Measurements from ENCODE around the gene C4orf46.
"Not testable (repeated sequence)": the region's sequence is repeated elsewhere in the genome, so short reads cannot be mapped to it uniquely, and the experiment has no call there.

The C4orf46 gene

DNA sequence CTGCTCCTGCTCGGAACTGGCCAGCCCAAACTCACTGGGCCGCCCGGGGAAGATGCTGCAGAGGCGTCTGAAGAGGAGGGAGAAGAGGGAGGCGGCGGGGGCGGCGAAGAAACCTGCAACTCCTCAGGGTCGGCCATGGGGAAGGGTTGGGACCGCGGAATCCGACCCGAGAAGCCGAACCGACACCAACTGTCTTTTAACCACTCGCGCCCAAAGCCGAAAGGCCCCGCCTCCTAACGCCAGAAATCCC, at the start of gene C4orf46:
Gene C4orf46 (minus strand): TSS at position 223 of the 250 bp plus-strand sequence. CDS start 86 bp downstream, at position 137.
- Mint-ChIP-seq H3K4me1 (peaks cover 38% of the 10 kb centered on the region), H3K4me3 (peak within 1 kb of the TSS; percentile 93), H3K27ac (peak within 1 kb of the TSS; percentile 94), H3K9me3 (no peaks in the 10 kb centered on the region), H3K36me3 (ENCODE audit: low read depth) (peaks cover 12% of the 10 kb centered on the region), H3K27me3 (peaks cover 4% of the 10 kb centered on the region)
- ATAC-seq, result no peak
- DNase-seq, result no peak

DNA sequence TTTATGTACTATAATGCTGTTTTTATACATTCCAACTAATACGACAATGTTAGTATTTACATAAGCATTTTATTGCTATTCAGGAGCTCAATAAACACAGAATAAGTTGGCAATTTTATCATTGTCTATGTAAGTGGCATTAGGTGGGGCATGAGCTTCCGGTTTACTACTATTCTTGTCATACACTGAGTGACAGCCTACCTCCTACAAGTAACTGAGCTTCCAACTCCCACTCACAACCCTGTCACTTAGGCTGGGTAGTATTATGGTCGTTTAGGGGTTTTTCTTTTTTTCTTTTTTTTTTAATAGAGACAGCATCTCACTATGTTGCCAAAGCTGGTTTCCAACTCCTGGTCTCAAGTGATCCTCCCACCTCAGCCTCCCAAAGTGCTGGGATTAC, 44.1 kb upstream of the C4orf46 start:
- Mint-ChIP-seq H3K36me3 (ENCODE audit: low read depth) (peaks cover 75% of the 10 kb centered on the region), H3K4me3 (no peak overlapping the region), H3K27ac (peak overlapping the region; percentile 30), H3K9me3 (no peaks in the 10 kb centered on the region), H3K27me3 (no peaks in the 10 kb centered on the region), H3K4me1 (peaks cover 10% of the 10 kb centered on the region)
- DNase-seq (no peak), ATAC-seq (no peak)

DNA sequence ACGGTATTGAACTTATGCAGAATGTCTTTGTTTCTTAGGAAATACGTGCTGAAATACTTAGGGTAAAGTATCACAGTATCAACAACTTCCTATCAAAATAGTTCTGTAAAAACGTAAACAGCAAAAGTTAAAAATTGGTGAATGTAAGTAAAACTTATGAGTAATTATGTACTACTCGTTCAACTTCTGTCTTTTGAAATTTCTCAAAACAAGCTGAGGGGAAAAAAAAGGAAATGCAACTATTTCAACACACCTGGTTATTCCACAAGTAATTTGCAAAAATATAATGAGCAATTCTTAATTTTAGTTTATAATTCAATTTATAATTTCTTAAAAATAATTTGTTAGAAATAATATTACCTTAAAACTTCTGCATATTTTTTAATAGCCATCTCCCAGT, 43.2 kb upstream of the C4orf46 start:
- H3K4me3 Mint-ChIP-seq, result no peak overlapping the region
- H3K9me3 Mint-ChIP-seq, result no peaks in the 10 kb centered on the region

DNA sequence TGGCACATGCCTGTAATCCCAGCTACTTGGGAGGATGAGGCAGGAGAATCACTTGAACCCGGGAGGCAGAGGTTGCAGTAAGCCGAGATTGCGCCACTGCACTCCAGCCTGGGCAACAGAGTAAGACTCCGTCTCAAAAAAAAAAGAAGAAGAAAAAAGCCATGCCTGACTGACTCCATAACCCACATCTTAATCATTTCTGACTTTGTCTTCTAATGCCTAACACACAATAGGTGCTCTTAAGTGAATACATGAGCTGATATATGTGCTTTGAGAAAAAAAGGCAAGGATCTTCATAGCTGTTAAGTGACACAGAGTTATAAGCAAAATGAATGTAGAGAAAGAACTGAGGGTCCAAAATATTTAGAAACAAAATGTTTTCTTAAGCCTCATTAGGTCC, 40.9 kb upstream of the C4orf46 start:
- not testable (repeated sequence) for H3K4me1 Mint-ChIP-seq, H3K4me3 Mint-ChIP-seq, ATAC-seq, DNase-seq, H3K27me3 Mint-ChIP-seq, H3K9me3 Mint-ChIP-seq
- H3K36me3 Mint-ChIP-seq (ENCODE audit: low read depth), result peaks cover 68% of the 10 kb centered on the region
- H3K27ac Mint-ChIP-seq, result peak overlapping the region; percentile 22

More for the DNA sequence above, 43.2 kb upstream of the C4orf46 start:
- H3K4me1 Mint-ChIP-seq, result peaks cover 6% of the 10 kb centered on the region
- no peak for ATAC-seq
- H3K36me3 Mint-ChIP-seq (ENCODE audit: low read depth), result peaks cover 82% of the 10 kb centered on the region
- no peak overlapping the region for H3K27ac Mint-ChIP-seq
- no peaks in the 10 kb centered on the region for H3K27me3 Mint-ChIP-seq
- no peak for DNase-seq

DNA sequence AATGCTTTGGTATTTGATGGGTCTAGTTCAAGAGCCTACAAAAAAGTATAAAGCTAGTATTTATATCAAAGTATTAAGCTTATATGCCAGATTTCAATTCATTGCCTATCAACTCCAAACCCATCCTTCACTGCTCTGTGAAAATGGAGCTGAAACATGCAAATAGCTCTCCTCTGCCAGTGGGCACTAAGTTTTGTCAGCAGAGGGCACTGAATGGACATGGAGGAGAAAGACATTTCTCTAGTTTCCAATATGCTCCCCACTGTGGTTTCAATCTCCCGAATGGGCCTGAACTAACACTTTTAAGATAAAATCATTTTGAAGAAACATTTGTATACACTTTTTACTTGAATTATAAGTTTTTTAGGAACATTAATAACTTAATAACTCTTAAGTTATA, 39.1 kb upstream of the C4orf46 start:
- Mint-ChIP-seq H3K9me3 (no peaks in the 10 kb centered on the region), H3K27ac (no peak overlapping the region), H3K27me3 (no peaks in the 10 kb centered on the region), H3K36me3 (ENCODE audit: low read depth) (peaks cover 65% of the 10 kb centered on the region), H3K4me1 (no peaks in the 10 kb centered on the region), H3K4me3 (no peak overlapping the region)
- ATAC-seq (no peak), DNase-seq (no peak)

DNA sequence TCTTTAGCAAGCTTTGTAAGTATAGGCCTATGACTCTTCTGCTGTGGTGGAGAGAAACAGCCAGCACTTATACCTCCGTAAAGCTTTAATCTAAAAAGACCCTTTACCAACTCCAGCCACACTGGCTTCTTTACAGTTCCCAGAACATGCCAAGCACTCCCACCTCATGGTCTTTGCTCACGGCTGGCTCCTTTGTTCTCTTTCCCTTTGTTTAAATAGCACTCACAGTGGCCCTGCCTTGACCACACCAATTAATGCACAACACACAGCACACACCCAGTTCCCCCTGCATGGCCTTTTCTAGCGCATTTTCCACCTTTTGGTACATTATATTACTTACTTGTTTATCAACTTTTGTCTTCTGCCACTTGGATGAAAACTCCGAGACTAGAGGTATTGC, 32.6 kb upstream of the C4orf46 start:
- no peaks in the 10 kb centered on the region for H3K9me3 Mint-ChIP-seq
- no peak overlapping the region for H3K27ac Mint-ChIP-seq
- H3K4me1 Mint-ChIP-seq, result no peaks in the 10 kb centered on the region
- H3K36me3 Mint-ChIP-seq (ENCODE audit: low read depth), result peaks cover 27% of the 10 kb centered on the region
- no peak for ATAC-seq
- no peaks in the 10 kb centered on the region for H3K27me3 Mint-ChIP-seq
- no peak overlapping the region for H3K4me3 Mint-ChIP-seq
- no peak for DNase-seq

DNA sequence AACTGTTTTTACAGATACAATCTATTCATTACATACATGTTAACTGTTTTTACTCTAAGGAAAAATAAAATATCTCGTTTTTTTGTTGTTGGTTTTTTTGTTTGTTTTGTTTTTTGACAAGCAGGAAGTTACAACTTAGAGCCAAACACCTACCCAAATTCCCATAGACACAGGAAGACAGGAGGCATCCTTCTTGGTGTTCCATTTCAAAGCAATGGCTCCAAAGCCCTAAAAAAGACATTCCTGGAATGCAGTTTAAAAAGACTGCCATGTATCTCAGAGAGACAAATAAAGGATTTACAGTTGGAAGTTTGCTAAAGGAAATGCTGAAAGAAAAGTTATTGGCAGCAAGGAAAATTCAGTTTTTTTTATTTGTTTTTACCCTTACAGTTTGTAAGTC, 17.1 kb upstream of the C4orf46 start:
- ATAC-seq, result no peak
- DNase-seq, result no peak
- Mint-ChIP-seq H3K36me3 (ENCODE audit: low read depth) (peaks cover 13% of the 10 kb centered on the region), H3K27ac (no peak overlapping the region), H3K4me1 (no peaks in the 10 kb centered on the region), H3K27me3 (no peaks in the 10 kb centered on the region), H3K4me3 (no peak overlapping the region), H3K9me3 (no peaks in the 10 kb centered on the region)

DNA sequence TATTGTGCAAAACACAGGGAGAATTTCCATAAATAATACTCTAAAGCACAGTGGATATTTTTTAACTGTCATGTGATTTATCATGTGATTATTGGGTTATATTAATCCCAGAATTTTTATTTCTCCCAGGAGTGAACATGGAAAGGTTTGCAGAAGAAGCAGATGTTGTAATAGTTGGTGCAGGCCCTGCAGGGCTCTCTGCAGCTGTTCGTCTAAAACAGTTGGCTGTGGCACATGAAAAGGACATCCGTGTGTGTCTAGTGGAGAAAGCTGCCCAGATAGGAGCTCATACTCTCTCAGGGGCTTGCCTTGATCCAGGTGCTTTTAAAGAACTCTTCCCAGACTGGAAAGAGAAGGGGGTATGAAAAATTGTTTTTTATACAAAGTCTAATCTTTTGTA, 10.4 kb upstream of the C4orf46 start:
- Mint-ChIP-seq H3K9me3 (no peaks in the 10 kb centered on the region), H3K27ac (no peak overlapping the region), H3K36me3 (ENCODE audit: low read depth) (peaks cover 9% of the 10 kb centered on the region), H3K27me3 (no peaks in the 10 kb centered on the region), H3K4me1 (no peaks in the 10 kb centered on the region), H3K4me3 (no peak overlapping the region)
- ATAC-seq (no peak), DNase-seq (no peak)

DNA sequence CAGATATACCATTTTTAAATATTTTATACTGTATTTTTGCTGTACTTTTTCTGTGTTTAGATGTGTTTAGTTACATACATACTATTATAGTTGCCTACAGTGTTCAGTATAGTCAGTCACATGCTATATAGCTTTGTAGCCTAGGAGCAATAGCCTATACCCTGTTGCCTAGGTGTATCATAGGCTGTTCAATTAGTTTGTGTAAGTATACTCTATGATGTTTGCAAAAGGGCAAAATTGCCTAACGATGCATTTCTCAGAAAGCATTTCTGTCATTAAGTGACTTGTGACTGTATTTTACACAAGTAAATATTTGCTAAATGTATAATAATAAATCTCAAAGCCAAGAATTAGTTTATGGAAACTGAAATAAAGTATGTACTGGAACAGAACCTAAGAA, 9.9 kb upstream of the C4orf46 start:
- ATAC-seq, result no peak
- no peaks in the 10 kb centered on the region for H3K4me1 Mint-ChIP-seq
- no peak for DNase-seq
- no peak overlapping the region for H3K27ac Mint-ChIP-seq
- peaks cover 8% of the 10 kb centered on the region for H3K36me3 Mint-ChIP-seq (ENCODE audit: low read depth)
- H3K27me3 Mint-ChIP-seq, result no peaks in the 10 kb centered on the region
- no peaks in the 10 kb centered on the region for H3K9me3 Mint-ChIP-seq
- no peak overlapping the region for H3K4me3 Mint-ChIP-seq

DNA sequence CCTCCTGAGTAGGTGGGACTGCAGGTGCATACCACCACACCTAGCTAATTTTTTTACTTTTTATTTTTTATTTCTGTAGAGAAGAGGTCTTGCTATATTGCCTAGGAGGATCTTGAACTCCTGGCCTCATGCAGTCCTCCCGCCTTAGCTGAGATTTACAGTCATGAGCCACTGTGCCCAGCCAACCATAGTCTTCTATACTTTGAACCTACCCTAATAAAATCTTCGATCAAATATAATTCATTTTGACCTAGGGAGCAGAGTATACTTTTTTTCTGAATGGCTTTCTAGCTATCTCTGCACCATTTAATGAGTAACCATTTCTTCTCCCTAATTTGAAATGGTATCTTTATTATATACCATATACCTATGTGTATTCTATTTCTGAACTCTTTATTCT, 7.1 kb upstream of the C4orf46 start:
- peaks cover 5% of the 10 kb centered on the region for H3K36me3 Mint-ChIP-seq (ENCODE audit: low read depth)
- H3K4me1 Mint-ChIP-seq, result peaks cover 1% of the 10 kb centered on the region
- no peak overlapping the region for H3K27ac Mint-ChIP-seq
- H3K27me3 Mint-ChIP-seq, result no peaks in the 10 kb centered on the region
- ATAC-seq (no peak), DNase-seq (no peak)
- no peaks in the 10 kb centered on the region for H3K9me3 Mint-ChIP-seq
- no peak overlapping the region for H3K4me3 Mint-ChIP-seq

DNA sequence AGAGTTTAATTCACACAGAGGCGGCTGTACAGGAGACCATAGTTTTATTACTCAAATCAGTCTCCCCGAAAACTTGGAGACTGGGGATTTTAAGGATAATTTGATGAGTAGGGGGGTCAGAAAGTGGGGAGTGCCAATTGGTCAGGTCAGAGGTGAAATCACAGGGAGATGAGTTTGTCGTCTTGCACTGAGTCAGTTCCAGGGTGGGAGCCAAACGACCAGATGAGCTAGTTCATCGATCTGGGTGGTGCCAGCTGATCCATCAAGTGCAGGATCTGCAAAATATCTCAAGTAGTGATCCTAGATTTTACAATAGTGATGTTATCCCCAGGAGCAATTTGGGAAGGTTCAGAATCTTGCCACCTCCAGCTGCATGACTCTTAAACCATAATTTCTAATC, 4.4 kb upstream of the C4orf46 start:
- no peak for ATAC-seq
- no peak overlapping the region for H3K4me3 Mint-ChIP-seq
- peaks cover 20% of the 10 kb centered on the region for H3K4me1 Mint-ChIP-seq
- peaks cover 9% of the 10 kb centered on the region for H3K36me3 Mint-ChIP-seq (ENCODE audit: low read depth)
- peaks cover 4% of the 10 kb centered on the region for H3K27me3 Mint-ChIP-seq
- H3K27ac Mint-ChIP-seq, result no peak overlapping the region
- no peak for DNase-seq
- no peaks in the 10 kb centered on the region for H3K9me3 Mint-ChIP-seq

DNA sequence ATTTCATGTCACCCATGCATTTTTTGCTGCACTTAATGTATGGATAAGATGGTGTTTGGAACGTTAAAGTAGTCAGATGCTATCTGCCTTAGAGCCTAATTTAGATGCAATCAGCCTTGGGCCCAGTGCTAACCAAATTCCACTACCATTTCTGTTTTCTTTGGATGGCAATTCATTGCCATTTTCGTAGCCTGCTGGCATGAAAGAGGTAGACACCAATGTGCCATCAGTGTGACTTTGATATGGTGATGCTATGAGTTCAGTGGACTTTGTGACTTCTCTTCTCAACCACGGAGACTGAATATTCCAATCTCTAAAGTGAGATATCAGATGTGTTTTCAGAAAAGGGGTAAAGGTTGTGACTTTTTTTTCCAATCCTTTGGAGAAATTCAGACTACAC, 1.9 kb upstream of the C4orf46 start:
- H3K36me3 Mint-ChIP-seq (ENCODE audit: low read depth), result peaks cover 7% of the 10 kb centered on the region
- H3K4me1 Mint-ChIP-seq, result peaks cover 37% of the 10 kb centered on the region
- H3K4me3 Mint-ChIP-seq, result no peak overlapping the region
- H3K27ac Mint-ChIP-seq, result no peak overlapping the region
- ATAC-seq (no peak), DNase-seq (no peak)
- H3K27me3 Mint-ChIP-seq, result peaks cover 4% of the 10 kb centered on the region
- no peaks in the 10 kb centered on the region for H3K9me3 Mint-ChIP-seq

DNA sequence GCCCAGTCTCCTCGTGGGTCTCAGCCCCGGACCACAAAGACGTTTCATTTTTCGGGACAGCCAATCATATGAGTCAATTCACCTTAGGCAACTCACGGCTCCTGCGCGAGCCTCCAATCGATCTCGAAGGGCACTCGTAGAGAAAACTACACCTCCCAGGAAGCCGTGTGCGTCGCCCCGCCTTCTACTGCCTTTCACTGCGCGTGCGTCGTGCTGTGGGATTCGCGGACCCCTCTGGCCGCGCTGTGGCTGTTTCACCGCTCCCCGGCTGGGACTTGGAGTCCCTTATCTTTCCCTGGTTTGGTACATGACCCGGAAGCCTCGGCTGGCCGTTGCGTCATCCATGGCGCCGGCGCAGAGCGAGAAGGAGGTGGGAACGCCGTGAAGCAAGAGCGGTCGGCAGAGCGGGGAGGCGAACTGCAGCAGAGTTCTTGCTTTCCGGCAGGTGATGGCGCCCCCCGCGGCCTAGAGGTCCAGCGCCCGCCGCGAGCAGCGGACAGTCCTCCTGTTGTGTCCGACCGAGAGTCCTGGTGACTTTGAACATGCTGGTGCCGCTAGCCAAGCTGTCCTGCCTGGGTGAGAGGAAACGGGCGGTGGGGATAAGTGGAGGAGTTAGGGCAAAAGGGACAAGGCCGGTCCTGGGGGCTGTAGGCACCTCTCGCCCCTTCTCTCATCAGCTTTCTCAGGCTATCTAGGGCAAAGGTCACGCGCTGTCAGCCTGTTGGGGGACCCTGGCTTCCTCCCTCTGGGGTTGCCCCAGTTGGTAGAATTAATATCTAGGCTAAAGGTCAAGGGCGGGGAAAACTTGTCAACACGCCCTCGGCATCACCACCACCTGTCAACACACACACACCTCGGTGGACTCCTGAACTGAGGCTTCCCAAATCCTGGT, 474 bp upstream of the C4orf46 start, which contains the start of gene ETFDH:
Gene ETFDH (plus strand): TSS at position 382 of the 892 bp plus-strand sequence. CDS start 161 bp downstream, at position 543.
- Mint-ChIP-seq H3K27me3 (peaks cover 4% of the 10 kb centered on the region), H3K4me1 (peaks cover 38% of the 10 kb centered on the region), H3K9me3 (no peaks in the 10 kb centered on the region), H3K27ac (peak within 1 kb of the TSS; percentile 94), H3K36me3 (ENCODE audit: low read depth) (peaks cover 12% of the 10 kb centered on the region), H3K4me3 (peak within 1 kb of the TSS; percentile 93)
- peak; percentile 89 for ATAC-seq
- DNase-seq, result peak; percentile 97

DNA sequence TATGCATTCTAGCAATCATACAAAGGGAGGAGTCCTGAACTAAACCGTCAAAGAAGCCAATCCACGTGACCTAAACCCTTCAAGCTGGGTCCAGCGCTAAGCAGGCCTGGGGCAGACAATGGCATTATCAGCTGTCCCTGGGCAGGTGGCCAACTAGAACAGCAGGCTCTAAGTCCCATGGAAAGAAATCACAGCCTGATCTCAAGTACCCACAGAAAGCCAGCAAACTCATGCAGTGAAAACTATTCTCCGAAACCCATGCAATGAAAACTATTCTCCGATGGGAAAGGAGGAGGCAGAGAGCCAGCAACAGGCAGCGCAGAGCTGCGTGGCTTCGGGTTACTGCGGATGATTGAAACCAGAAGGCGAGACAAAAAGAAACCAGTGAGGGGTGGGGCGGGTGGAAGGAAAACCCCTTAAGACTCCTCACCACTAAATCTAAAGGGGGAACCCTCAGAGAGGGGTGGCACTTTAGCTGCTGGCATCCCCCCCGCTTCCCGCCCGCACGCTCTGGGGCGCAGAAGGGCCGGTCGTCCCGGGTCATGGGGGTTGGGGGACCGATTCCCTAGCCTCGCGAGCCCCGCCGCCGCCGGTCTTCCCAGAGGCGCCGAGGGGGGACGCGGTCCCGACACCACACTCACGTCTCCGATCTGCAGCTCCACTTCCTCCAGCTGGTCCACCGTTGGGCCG, 567 bp downstream of the C4orf46 start:
- H3K27ac Mint-ChIP-seq, result peak overlapping the region; percentile 94
- H3K9me3 Mint-ChIP-seq, result no peaks in the 10 kb centered on the region
- peaks cover 4% of the 10 kb centered on the region for H3K27me3 Mint-ChIP-seq
- H3K36me3 Mint-ChIP-seq (ENCODE audit: low read depth), result peaks cover 15% of the 10 kb centered on the region
- DNase-seq, result peak; percentile 63
- peak; percentile 30 for ATAC-seq
- H3K4me1 Mint-ChIP-seq, result peaks cover 38% of the 10 kb centered on the region
- H3K4me3 Mint-ChIP-seq, result peak overlapping the region; percentile 93

DNA sequence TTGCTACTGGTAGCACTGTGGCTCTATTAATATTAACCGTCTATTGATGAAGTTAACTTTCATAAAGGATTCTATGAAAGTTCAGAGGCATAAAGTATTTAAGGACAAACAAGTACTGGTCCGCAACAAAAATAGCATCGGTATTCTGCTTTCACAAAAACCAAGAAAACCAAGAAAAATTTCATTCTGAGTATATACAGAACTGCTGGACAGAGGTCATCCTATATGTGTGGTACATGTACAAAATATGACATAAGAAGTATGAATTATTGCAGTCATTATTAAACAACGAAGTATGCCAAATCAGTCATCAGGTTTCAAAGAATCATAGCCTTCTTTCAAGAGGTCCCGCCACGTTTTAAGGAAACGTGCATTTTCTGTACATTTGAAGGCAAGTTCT, 2.4 kb downstream of the C4orf46 start:
- DNase-seq, result no peak
- Mint-ChIP-seq H3K27ac (no peak overlapping the region), H3K27me3 (peaks cover 4% of the 10 kb centered on the region), H3K4me1 (peaks cover 38% of the 10 kb centered on the region), H3K36me3 (ENCODE audit: low read depth) (peaks cover 21% of the 10 kb centered on the region), H3K4me3 (no peak overlapping the region), H3K9me3 (no peaks in the 10 kb centered on the region)
- no peak for ATAC-seq

Data from activated naive CD8-positive, alpha-beta T cell treated with anti-CD3 and anti-CD28 coated beads, Interleukin-2, amount 50 U/mL, for 24 hours (primary cell).